PC-9 (cell line): Measurements from ENCODE around the gene COL25A1.

Source experiments
- EZH2 ChIP-seq: fragments of 200-600 bp; sonication (generic); IDR thresholded peaks from 2 replicates; pipeline ENCODE4 v1.8.0; 2017; ENCODE audit warnings: antibody characterized with exemption, low read depth
- TF ChIP-seq, protein P1 (sequence below): fragments of 200-600 bp; sonication (generic); conservative IDR thresholded peaks from 2 replicates; pipeline ENCODE4 v1.6.1; 2017; ENCODE audit warnings: mixed run types, antibody characterized with exemption, mild to moderate bottlenecking, moderate library complexity

DNA sequence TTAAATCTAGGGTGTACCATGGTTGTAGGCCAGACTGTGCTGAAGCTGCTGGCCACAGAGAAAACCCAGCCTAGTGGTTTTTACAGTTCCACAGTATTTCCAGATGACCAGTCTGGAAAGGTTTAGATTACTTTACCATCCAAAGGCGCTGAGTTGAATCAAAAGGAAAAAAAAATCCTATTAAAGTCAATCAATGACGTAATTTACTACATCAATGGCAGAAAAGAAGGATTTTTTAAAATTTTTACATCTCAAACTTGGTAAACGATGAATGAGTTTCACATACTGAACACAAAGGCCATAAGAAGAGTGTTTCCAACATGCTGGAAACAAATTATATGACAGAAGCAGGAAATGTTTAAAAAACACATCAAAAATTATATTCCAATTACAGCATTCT lies 409.0 kb downstream of the COL25A1 start:
- TF ChIP-seq, protein P1, sequence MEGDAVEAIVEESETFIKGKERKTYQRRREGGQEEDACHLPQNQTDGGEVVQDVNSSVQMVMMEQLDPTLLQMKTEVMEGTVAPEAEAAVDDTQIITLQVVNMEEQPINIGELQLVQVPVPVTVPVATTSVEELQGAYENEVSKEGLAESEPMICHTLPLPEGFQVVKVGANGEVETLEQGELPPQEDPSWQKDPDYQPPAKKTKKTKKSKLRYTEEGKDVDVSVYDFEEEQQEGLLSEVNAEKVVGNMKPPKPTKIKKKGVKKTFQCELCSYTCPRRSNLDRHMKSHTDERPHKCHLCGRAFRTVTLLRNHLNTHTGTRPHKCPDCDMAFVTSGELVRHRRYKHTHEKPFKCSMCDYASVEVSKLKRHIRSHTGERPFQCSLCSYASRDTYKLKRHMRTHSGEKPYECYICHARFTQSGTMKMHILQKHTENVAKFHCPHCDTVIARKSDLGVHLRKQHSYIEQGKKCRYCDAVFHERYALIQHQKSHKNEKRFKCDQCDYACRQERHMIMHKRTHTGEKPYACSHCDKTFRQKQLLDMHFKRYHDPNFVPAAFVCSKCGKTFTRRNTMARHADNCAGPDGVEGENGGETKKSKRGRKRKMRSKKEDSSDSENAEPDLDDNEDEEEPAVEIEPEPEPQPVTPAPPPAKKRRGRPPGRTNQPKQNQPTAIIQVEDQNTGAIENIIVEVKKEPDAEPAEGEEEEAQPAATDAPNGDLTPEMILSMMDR, result no peak
- no peak for TF ChIP-seq EZH2
